Transverse colon (tissue), 4 donors: ENCODE measurements around the gene FERMT3. TPM values are rescaled to one million over a fixed set of nuclear protein-coding genes. Genes with fewer than 3 reads are reported as not detected.

Experiments used
- DNase-seq: peaks from one replicate; pipeline ENCODE4 v3.0.0-alpha.2; 2019
- H3K27ac ChIP-seq, 4 donors: fragments of 200-600 bp; sonication (generic); 2 replicates each; pipeline ENCODE4 v1.5.1; 2016 to 2018; ENCODE audit warnings: inconsistent platforms in 4 of 4
- H3K27me3 ChIP-seq: fragments of 200-600 bp; sonication (generic); 2 replicates; pipeline ENCODE4 v1.5.1; 2017; ENCODE audit warnings: inconsistent platforms
- H3K36me3 ChIP-seq, 4 donors: fragments of 200-600 bp; sonication (generic); 2 replicates each; pipeline ENCODE4 v1.5.1; 2017 to 2019; ENCODE audit warnings: inconsistent platforms in 4 of 4
- H3K4me1 ChIP-seq, 4 donors: fragments of 200-600 bp; sonication (generic); 2 replicates each; pipeline ENCODE4 v1.5.1; 2017 to 2020; ENCODE audit warnings: inconsistent platforms in 4 of 4
- H3K4me3 ChIP-seq, 4 donors: fragments of 200-600 bp; sonication (generic); 1 replicate in 1 of 4; 2 replicates in 3 of 4; pipeline versions ENCODE4 v1.5.1 to v1.6.1; 2017 to 2019; ENCODE audit warnings: inconsistent platforms in 4 of 4
- H3K9me3 ChIP-seq, 2 donors: fragments of 200-600 bp; sonication (generic); 2 replicates each; pipeline ENCODE4 v1.5.1; 2017 to 2019; ENCODE audit warnings: inconsistent platforms in 2 of 2
- CTCF ChIP-seq, 5 experiments: fragments of 200-600 bp in 3 of 5; fragments of 450-650 bp in 2 of 5; sonication (generic) in 3 of 5; IDR thresholded peaks; 1 replicate in 2 of 5; 2 replicates in 3 of 5; pipeline ENCODE4 v1.5.1; 2016 to 2017; ENCODE audit warnings: antibody characterized with exemption in 5 of 5, inconsistent platforms in 3 of 5, mild to moderate bottlenecking in 2 of 5, moderate library complexity in 1 of 5
- EP300 ChIP-seq: sonication (generic); formaldehyde crosslinking; IDR thresholded peaks from one replicate; pipeline ENCODE4 v1.6.1; 2017; ENCODE audit warnings: antibody characterized with exemption, low read depth
- POLR2A ChIP-seq: fragments of 450-650 bp; IDR thresholded peaks from one replicate; pipeline ENCODE4 v1.6.1; 2016; ENCODE audit warnings: antibody characterized with exemption, mild to moderate bottlenecking, moderate library complexity
- POLR2AphosphoS5 ChIP-seq, 3 donors: sonication (generic); formaldehyde crosslinking; IDR thresholded peaks; one replicate each; pipeline ENCODE4 v1.6.1; 2016; ENCODE audit warnings: antibody characterized with exemption in 3 of 3
- WGBS, 2 donors: methylation state at CpG; one replicate each; pipeline ENCODE4 v1.1.5; 2018; ENCODE audit warnings: low coverage in 1 of 2; 5-methylcytosine and 5-hydroxymethylcytosine counted together
- in situ Hi-C, 4 donors: fragments of 200-750 bp; cut with MboI; loops; one replicate each; pipeline versions ENCODE4 v1.15.0 to v1.15.1; 2017; ENCODE audit warnings: low sequenced_read_pairs in 3 of 4, low pct_ligation_motif_present in 1 of 4, low pct_unique_long_range_greater_than_20kb in 1 of 4
- intact Hi-C: fragments of 100-400 bp; cut with DNase I; formaldehyde crosslinking; loops from one replicate; pipeline ENCODE4 v1.15.1; 2023; ENCODE audit warnings: low total_unique reads
- total RNA-seq, 4 donors: library from RNA; depleted of rRNA; stranded (reverse); fragments of >200 nt; gene quantifications; one replicate each; pipeline ENCODE4 v1.1.0, GENCODE V29; 2016

FERMT3 gene
- total RNA-seq, 4 donors from 2014 or later = 14.6 to 63.3 (median 28.6) TPM

- no peak overlapping the region for H3K4me3 ChIP-seq
Measured at GRCh38 chr11:64267207-64267945, 60.9 kb downstream of the FERMT3 start.

GRCh38 chr11:64268025-64268892 is 61.7 kb downstream of the FERMT3 start:
- Histone ChIP-seq H3K9me3 (no peaks in the 10 kb centered on the region), H3K36me3 (peaks cover 0 to 11% (median 3%) of the 10 kb centered on the region in 4 donors), H3K4me3 (peak overlapping the region in 3 of 4 donors; percentile 64 to 85 (median 67)), H3K27ac (peak overlapping the region; percentile 97 to 99 (median 98)), H3K4me1 (peaks cover 10 to 43% (median 37%) of the 10 kb centered on the region in 4 donors), H3K27me3 (no peaks in the 10 kb centered on the region)
- WGBS, 2 donors = 33 to 44% methylated on average over 3 to 23 of the region's 23 CpGs
- intact Hi-C loops (no loop called here), in situ Hi-C loops (no loop called here)
- peak; percentile 75 for DNase-seq
- TF ChIP-seq POLR2AphosphoS5 (IDR thresholded peaks at IDR 0.05) (peak in 1 of 3 donors; percentile 3), POLR2A (no peak), CTCF (IDR thresholded peaks at IDR 0.05) (peak in 2 of 5 experiments; percentile 24 to 31), EP300 (no peak)

More at GRCh38 chr11:64267207-64267945, 60.9 kb downstream of the FERMT3 start:
- Histone ChIP-seq H3K9me3 (no peaks in the 10 kb centered on the region), H3K36me3 (peaks cover 0 to 15% (median 3%) of the 10 kb centered on the region in 4 donors), H3K27ac (peak overlapping the region; percentile 97 to 99 (median 98)), H3K4me1 (peaks cover 10 to 35% (median 29%) of the 10 kb centered on the region in 4 donors), H3K27me3 (no peaks in the 10 kb centered on the region)
- in situ Hi-C loops = no loop called here
- intact Hi-C loops = no loop called here
- WGBS, 2 donors = 74% methylated on average over 27 of the region's 27 CpGs; no CpG with 5 or more reads in 1 of the 2 donors
- no peak for DNase-seq
- no peak for TF ChIP-seq POLR2AphosphoS5 (IDR thresholded peaks at IDR 0.05)
- no peak for TF ChIP-seq CTCF (IDR thresholded peaks at IDR 0.05)
- TF ChIP-seq EP300 = no peak
- TF ChIP-seq POLR2A = no peak

- intact Hi-C loops = no loop called here
- WGBS, 2 donors = 0% methylated on average over 26 of the region's 34 CpGs; no CpG with 5 or more reads in 1 of the 2 donors
- H3K36me3 ChIP-seq = peaks cover 0 to 8% (median 3%) of the 10 kb centered on the region in 4 donors
- H3K4me1 ChIP-seq = peaks cover 10 to 48% (median 39%) of the 10 kb centered on the region in 4 donors
- H3K9me3 ChIP-seq = no peaks in the 10 kb centered on the region
- peak; percentile 75 for DNase-seq
- no peaks in the 10 kb centered on the region for H3K27me3 ChIP-seq
- TF ChIP-seq POLR2A = no peak
- no peak for TF ChIP-seq EP300
- TF ChIP-seq CTCF (IDR thresholded peaks at IDR 0.05) = no peak
- no peak for TF ChIP-seq POLR2AphosphoS5 (IDR thresholded peaks at IDR 0.05)
- peak overlapping the region; percentile 97 to 99 (median 98) for H3K27ac ChIP-seq
- in situ Hi-C loops = no loop called here
- H3K4me3 ChIP-seq = peak overlapping the region; percentile 51 to 85 (median 66)
Measured at GRCh38 chr11:64268893-64269539, 62.5 kb downstream of the FERMT3 start.
